HG02763 (cell line): Measurements from ENCODE around the gene LYSMD4.

Experiments
- ATAC-seq: cut with Tn5 transposase; IDR thresholded peaks from one replicate; pipeline ENCODE4 v1.9.1; 2021; ENCODE audit warnings: mild to moderate bottlenecking, moderate library complexity; ENCODE audit not compliant: unreplicated experiment

LYSMD4 gene

DNA sequence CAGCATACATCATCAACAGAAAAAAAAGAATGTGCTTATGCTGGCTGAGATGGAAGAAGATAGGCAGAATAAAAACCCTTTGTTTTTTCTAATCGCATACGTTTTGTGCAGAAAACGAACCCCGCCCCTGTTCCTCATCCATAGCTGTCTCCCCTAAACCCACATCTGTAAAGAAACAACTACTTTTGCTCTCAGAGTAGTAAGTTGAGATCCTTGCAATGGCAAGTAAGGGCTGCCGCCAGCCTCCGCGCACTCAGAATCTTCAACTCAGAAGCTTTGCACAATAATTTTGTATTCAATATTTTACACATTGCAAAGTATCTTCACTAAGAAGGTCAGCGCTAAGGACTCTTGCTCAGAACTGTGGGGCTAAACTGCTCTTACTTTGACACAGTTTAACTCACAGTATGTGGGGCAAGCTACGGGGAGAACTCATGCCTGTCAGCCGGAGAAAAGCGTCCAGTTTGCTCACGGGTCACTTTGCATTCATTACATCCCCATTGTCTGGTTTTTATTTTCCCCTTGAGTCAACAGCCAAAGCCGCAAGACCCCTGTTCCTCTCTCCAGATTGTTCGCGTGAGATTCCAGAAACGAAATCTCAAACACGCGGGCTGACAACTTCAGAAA is 1.0 kb downstream of the LYSMD4 start:
- ATAC-seq = no peak

DNA sequence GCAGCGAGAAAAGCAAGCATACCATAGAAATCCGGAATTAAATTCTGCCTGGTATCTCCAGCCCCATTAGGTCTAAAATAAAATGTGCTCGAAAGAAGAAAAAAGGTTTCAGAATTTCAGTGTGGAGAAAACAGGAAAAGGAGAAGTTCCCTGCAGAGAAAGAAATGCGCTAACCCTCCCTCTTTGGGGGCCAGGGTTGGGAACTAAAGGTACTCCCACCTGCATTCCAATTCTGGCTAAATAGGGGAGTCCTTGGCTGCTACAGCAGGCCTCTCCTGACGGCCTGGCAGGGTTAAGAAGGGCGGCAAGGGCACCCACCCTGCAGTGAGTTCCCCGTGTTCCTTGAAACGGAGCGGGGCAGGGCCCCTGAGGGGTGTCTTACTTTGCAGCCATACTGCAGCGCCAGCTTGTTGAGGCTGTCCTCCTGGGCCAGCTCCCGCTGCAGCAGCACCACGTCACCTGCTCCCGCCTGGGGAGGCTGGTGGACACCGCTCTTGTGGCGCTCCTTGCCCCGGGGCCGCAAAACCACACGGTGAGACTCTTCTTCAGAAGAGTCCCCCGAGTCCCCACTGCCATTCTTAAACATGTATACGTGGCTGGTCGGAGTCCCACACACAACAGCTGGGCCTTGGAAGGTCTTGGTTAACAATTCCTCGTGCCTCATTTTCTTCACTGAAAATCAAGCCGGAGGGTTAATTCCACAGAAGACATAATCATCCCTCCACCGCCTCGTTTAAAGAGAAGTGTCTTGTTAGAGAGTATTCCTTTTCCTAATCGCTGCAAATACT is 1.7 kb downstream of the LYSMD4 start:
- no peak for ATAC-seq

DNA sequence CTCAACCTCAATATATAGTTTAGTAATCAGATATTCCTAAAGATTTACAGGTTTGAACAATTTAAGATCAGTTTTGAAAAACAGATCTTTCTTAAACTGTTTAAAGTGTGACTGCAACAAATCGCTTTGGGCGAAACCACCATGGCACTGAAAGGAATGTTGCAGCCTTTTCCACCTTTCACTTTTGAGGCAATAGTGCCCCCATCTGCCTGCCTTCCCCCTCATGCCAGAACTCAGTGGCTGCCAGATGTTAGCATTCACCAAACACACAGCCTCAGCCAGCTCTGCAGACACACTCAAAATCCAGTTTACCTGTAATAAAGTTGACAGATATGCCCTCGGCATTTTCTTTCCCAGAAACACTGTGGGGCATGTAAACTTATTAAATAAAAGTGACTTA is 3.3 kb downstream of the LYSMD4 start:
- ATAC-seq = no peak

DNA sequence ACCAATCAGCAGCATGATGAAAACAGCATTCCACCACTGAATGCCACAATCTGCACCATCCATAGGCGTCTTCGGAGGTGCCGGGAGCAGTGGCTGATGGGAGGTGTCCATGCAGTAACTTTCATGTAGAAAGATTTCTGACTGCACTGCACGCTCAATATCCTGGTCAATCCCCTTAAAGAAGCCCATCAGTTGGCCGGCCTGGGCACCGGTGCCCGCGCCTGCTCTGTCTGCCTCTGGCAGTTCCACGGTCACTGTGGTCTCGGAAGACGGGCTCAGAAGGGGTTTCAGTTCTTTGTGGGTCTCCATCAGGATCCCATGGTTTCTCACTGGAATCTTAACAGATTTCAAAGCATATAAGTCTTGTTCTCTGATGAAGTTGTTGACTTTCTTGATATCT is 3.9 kb downstream of the LYSMD4 start:
- ATAC-seq = no peak

DNA sequence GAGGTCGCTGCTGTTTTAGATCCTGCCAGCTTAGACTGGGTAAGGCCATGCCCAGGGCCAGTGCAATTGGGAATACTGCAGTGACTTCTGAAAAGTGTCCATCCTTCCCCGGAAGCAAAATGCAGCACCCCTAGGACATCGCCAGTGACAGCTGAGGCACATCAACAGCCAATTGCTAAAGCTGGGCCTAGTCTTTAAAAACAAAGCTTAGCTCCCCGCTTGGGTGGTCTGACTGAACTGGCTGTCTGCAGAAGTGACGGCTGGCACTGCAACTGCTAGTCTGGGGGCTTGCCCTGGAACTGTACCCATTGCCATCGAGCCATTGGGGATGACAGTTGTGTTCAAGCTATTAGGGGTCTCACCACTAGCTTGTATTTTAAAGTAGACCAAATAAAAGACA is 4.3 kb downstream of the LYSMD4 start:
- ATAC-seq = no peak

DNA sequence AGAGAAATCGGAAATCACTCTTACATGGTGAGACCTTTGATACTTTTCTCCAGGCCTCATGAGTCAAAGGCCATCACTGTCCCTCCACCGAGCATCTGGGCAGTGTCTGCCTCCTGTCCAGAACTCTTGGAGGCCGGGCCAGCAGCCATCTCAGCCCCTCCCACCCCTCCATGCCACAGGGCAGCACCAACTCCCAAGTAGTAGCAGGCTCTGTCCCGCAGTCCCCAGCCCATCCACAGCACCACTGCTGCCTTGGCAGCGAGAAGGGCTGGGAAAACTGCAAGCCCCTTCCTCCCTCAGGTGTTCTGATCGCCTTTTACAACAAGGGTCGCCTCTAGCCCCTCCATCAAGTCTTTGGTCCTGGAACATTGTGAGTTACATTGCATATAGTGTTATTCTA is 5.5 kb downstream of the LYSMD4 start:
- ATAC-seq = no peak

DNA sequence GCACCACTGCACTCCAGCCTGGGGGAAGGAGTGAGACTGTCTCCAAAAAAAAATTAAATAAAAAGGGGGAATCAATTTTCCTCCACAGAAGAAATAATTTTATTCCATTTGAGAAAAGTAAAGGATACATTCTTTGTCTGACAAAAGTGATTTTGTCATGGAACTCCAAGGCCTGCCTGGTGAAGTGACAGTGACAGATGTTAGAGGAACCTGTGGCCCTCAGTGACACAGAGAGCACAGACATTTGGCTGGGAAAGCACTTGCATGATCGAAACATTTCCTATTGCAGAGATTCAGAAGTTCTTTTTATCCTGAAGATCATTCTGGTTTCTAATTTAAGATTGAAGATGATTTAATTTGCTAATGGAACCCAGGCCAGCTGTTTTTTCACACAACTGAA is 5.9 kb downstream of the LYSMD4 start:
- no peak for ATAC-seq

DNA sequence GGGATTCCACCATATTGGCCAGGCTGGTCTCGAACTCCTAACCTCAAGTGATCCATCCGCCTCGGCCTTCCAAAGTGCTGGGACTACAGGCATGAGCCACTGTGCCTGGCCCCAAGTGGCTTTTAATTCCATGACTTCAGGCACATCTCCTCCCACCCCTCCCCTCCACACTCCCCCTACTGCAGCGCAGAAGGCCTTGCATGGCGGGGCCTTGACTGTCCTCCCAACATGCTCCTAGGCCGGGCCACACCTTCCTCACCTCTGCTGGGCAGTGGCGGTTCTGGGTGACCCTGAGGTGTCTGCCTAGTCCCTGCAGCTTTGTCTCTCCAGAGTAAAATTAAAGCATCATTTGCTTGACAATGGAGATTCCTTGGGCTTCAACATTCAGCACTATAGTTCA is 6.9 kb downstream of the LYSMD4 start:
- ATAC-seq = no peak

DNA sequence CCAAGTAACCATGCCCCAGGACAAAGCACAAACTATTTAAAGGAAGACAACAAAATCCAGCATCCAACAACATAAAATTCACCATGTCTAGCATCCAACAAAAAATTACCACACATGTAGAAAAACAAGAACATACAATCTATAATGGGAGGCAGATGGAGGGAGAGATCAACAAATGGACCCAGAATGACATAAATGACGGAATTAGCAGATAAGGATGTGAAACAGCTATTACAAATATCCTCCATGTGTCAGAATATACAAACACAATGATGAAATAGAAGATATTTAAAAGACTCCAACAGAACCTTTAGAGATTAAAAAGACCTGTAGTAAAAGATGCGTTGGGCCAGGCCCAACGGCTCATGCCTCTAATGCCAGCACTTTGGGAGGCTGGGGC is 10.8 kb downstream of the LYSMD4 start:
- ATAC-seq = no peak

DNA sequence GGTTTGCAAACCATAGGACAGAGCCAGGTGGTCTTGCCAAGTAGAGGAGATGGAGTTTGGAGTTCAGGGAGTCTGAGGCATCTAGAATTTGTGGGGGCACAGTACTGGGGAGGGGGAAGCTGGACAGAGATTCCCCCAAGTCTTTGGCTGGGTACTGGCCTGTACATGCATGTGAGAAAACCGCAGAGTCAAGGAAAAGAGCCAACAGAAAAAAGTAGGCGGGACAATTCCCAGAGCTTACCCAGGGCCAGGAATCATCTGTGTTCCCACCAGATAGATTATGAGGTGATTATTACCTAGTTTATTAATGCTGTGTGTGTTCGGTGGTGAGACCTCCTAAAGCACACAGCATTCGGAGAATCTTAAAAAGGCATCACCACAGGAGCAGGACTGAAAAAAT is 11.3 kb downstream of the LYSMD4 start:
- ATAC-seq = no peak

DNA sequence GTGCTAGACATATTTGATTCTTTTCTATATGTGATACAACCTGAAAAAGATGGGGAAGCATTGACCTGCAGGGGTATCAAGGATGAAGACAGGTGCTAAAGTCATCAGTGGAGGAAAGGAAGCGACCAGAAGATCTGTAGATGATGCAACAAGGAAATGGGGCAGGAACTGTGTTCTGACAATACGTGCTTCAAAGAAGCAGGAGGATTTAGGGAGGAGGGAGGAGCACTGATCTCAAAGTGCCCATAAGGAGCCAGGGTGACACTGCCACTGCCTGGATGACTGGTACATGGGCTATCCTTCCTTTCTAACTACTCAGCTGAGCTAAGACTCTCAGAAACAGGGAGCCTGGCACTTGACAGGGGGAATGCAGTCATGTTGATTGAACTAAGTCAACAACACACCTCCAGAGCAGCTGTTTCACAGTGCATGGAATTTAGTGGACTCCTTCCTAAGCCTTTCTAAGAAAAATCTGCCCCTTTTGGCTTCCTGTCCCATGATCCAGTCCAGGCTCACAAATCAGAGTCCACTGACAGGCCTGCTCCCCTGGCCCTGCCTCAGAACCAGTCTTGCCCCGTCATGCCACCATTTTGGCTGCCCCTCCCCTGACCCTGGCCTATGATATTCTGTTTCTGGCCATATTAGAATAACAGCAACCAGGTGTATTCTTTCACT is 12.0 kb downstream of the LYSMD4 start:
- no peak for ATAC-seq

DNA sequence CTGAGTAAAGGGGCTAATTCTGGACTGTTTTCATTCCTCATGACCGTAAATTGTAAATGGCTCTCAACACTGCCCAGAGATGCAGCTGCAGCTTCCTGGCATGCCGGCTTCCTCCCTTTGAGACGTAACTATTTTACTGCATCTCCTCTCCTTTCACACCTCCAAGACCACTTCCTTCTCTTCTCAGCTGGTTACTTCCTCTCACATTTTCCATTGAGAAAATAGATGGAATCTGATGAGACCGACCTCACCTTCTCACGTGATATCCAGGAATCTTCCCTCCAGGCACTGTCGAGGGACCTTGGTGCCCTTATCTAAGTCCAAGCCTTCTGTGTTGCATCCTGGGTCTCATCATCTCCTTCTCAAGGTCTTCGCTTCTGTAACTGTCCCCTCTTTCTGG is 12.7 kb downstream of the LYSMD4 start:
- ATAC-seq = no peak

DNA sequence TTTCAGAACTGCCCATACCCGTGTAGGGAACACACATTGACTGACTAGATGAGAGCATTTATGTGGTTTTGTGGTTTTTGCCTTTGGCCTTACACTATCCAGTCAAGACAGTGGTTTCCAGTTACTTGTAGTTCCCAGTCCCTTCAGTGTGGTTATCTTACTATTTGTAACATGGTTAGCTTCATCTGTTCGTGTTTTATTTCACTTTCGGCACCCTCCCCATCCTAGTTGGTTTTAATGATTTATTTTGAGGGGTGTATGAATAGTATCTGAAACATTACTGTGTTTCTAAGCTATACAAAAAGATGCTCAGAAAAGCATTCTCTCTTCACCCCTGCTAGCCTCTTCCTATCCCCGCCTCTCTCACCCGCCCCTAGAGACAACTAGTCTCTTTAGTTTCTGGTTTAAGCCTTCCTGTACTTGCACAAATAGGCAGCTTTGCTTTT is 14.1 kb downstream of the LYSMD4 start:
- ATAC-seq = peak; percentile 82

DNA sequence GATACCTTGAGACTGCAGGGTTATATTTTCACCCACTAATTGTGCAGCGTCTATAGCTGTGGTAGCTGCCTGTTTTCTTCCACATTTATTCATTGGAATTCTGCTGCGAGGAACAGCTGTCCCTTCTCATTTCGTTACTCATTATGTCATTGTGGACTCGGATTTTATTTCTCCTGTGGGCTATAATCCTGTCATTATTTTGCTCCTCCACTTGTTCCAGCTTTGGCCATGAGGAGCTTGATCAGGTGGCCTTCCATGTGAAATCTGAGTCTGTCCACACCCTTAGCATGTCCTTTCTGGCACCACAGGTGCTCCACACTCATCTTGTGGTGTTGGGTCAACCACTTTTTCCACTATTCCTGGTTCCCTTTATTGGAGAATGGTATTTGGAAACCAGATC is 14.8 kb downstream of the LYSMD4 start:
- no peak for ATAC-seq

DNA sequence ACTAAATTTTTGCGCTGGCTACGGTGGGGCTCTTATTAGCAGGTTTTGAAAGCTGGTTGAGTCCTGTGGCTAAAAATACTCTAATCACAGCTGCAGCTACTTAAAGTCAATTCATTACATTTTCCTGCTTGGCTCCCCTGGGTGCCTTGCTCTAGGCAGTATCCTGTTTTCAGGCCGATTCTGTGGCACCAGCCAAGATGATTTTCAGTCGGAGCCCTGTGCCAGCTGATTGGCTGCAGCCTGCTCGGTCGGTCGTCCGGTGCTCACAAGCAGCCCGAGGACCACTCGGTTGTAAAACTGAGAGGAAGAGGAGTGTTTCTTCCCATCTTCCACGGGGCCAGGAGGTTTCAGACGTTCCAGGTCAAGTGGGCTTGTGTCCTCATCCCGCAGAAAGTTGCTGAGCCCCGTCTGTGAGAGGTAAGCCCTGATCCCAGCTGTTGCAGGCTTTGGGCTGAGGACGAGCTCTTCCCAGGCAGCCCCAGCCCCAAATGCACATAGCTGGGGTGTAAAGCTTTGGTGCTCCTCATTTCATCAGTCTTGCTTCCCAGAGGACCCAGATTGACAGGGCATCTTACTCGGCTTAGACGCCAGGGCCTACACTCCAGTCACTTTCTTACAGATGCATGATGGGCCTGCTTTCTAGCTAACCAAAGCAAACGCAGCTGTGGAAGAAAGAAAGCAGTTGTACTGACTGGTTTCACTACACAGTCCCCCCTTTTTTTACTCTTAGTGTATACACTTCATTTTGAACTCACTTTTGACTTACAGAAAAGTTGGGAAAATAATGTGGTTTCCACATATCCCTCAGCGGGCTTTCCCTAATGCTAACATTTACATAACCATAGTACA is 15.9 kb downstream of the LYSMD4 start:
- ATAC-seq = no peak

DNA sequence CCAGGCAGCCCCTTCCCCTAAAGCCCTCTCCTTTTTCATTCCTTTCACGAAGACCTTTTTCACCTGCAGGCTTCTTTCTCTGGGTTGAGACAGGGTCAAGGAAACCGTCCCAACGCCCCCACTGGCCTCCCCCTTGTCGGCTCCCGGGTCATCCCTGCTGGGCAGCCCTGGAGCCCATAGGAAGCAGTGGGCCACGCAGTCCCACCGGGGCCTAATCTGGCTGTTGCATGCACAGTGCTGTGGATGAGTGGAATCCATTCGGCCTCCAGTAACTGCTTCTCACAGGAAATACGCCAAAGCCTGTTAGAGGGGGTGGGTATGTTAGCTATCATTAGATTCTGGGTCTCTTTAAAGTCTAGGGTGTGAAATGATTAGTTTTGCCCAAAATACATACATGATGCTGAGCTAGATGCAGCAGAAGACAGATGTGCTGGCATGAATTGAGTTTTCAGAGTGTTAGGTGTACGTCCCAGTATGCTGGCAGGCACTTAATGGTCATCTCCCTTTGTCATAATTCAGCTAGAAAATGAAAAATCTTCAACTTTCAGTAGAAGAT is 16.6 kb downstream of the LYSMD4 start:
- ATAC-seq = no peak

DNA sequence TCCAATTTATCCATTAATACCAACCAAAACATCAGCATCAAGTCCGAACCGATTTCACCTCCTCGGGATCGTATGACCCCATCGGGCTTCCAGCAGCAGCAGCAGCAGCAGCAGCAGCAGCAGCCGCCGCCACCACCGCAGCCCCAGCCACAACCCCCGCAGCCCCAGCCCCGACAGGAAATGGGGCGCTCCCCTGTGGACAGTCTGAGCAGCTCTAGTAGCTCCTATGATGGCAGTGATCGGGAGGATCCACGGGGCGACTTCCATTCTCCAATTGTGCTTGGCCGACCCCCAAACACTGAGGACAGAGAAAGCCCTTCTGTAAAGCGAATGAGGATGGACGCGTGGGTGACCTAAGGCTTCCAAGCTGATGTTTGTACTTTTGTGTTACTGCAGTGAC is 20.8 kb downstream of the LYSMD4 start:
- ATAC-seq = no peak

DNA sequence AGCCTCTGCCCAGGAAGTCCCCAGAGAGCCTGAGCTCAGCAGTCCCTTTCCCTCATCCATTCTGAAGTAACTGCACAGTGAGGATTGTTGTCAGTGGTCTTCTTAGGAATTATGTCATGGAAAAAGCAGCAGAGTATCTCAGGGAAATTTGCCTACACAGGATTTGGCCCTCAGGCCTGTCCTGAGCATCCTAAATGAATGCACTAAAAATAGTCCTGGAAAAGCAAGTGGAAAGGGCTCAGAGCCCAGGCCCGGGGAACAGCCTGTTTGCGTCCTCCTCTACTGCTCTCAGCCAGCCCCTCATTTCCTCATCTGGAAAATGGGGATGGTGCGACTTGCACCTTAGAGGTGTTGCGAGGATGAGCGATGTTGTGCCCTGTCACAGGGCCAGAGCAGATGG is 21.6 kb downstream of the LYSMD4 start:
- ATAC-seq = no peak

DNA sequence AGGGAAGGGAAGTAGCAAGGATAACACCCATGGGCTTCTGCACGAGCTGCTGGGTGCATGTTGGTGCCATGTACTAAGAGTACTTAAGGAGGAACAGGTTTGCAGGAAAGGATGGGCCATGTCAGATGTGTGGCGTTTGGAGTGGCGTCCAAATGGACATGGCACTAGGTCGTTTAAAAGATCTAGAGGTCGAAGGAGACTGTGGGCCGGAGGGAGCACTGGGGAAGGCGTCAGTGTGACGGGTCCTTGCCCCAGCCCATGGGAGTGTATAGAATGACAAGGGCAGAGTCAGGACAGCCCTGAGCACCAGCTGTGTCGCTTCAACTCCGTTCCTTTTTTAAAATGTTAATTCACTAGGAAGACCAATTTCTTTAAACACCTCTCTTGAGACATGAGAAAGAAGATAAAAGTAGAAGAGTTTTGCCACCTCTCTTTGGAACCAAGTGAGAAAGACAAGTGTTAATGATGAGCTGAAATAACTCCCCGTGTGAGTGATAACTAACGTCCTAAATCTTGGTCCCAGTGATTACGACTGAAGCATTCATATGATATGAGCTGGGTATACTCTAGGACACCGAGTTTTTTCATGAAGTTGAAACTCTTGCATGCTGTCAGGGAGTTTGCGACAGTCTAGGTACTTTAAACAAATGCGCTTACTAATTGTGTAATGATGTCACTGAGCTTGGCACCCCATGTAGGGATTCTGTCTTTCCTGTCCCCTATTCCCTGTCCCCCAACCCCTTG is 23.8 kb downstream of the LYSMD4 start:
- no peak for ATAC-seq

DNA sequence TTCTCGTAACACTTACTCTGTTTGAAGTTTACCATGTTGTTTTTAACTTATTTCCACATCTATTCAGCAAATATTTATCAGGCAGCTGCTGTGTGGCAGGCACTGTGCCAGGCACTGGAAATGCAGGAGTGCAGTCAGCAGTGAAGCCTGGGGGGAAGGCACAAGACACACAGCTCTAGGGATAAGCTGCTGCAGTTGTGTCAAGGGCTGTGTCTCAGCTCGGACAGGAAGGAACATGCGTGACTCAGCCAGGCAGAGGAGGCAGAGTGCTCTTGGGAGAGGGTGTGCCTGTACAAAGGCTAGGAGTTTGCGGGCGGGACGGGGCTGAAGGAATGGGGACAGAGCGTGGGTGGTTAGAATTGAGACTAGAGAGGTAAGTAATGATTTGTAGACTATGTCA is 24.7 kb downstream of the LYSMD4 start:
- ATAC-seq = no peak
